Mesendoderm (in vitro differentiated cells): ENCODE measurements around the gene CMTM5.

Source experiments
- DNase-seq: peaks from one replicate; pipeline ENCODE4 v3.0.0; 2013
- H2AK5ac ChIP-seq: 2 replicates; pipeline ENCODE4 v1.6.1; 2013; ENCODE audit warnings: low read length, inconsistent platforms
- H2BK120ac ChIP-seq: 2 replicates; pipeline ENCODE4 v1.6.1; 2013; ENCODE audit warnings: low read depth, mild to moderate bottlenecking, low read length, moderate library complexity, mixed read lengths
- H2BK15ac ChIP-seq: replicated peaks from 2 replicates; pipeline ENCODE4 v1.6.1; 2013; ENCODE audit warnings: low read depth, mild to moderate bottlenecking, moderate library complexity
- H2BK5ac ChIP-seq: 2 replicates; pipeline ENCODE4 v1.6.1; 2013; ENCODE audit warnings: low read length, inconsistent platforms
- H3K18ac ChIP-seq: 2 replicates; pipeline ENCODE4 v1.6.1; 2013; ENCODE audit warnings: mild to moderate bottlenecking, low read length, mixed read lengths
- H3K23ac ChIP-seq: one replicate; pipeline ENCODE4 v1.6.1; 2013; ENCODE audit warnings: low read length
- H3K27ac ChIP-seq: 2 replicates; pipeline ENCODE4 v1.5.1; 2013; ENCODE audit warnings: low read depth, mild to moderate bottlenecking, inconsistent platforms, low read length, moderate library complexity
- H3K27me3 ChIP-seq: 2 replicates; pipeline ENCODE4 v1.6.1; 2013; ENCODE audit warnings: low read length, control low read depth, mild to moderate bottlenecking, inconsistent platforms; ENCODE audit not compliant: insufficient read depth, poor library complexity
- H3K36me3 ChIP-seq: 2 replicates; pipeline ENCODE4 v1.6.1; 2013; ENCODE audit warnings: low read length, inconsistent platforms; ENCODE audit not compliant: control insufficient read depth, insufficient read depth
- H3K4ac ChIP-seq: one replicate; pipeline ENCODE4 v1.6.1; 2013; ENCODE audit warnings: low read depth, mild to moderate bottlenecking, low read length, moderate library complexity
- H3K4me1 ChIP-seq: 2 replicates; pipeline ENCODE4 v1.6.1; 2013; ENCODE audit warnings: low read depth, low read length, inconsistent platforms; ENCODE audit not compliant: control insufficient read depth
- H3K4me2 ChIP-seq: 2 replicates; pipeline ENCODE4 v1.6.1; 2013; ENCODE audit warnings: low read length
- H3K4me3 ChIP-seq: 2 replicates; pipeline ENCODE4 v1.5.1; 2013; ENCODE audit warnings: mild to moderate bottlenecking, low read length
- H3K56ac ChIP-seq: one replicate; pipeline ENCODE4 v1.6.1; 2013; ENCODE audit warnings: low read length
- H3K79me1 ChIP-seq: 2 replicates; pipeline ENCODE4 v1.6.1; 2013; ENCODE audit warnings: low read length, inconsistent platforms
- H3K79me2 ChIP-seq: 2 replicates; pipeline ENCODE4 v1.6.1; 2013; ENCODE audit warnings: mild to moderate bottlenecking, low read length; ENCODE audit not compliant: control insufficient read depth, insufficient read depth
- H3K9ac ChIP-seq: 2 replicates; pipeline ENCODE4 v1.6.1; 2013; ENCODE audit warnings: low read length, inconsistent platforms
- H4K5ac ChIP-seq: one replicate; pipeline ENCODE4 v1.6.1; 2013; ENCODE audit warnings: low read length
- H4K8ac ChIP-seq: one replicate; pipeline ENCODE4 v1.6.1; 2013; ENCODE audit warnings: low read depth, mild to moderate bottlenecking, control low read depth, low read length, moderate library complexity
- WGBS: extraction: QIAGEN DNeasy Blood & Tissue Kit; methylation state at CpG from one replicate; pipeline ENCODE4 v1.1.7; 2013; ENCODE audit warnings: low lambda C conversion rate, missing lambda C conversion rate; ENCODE audit not compliant: insufficient coverage; ENCODE audit errors: extremely low coverage; 5-methylcytosine and 5-hydroxymethylcytosine counted together

CMTM5 gene

GRCh38 chr14:23364164-23365035 is 12.4 kb upstream of the CMTM5 start:
- Histone ChIP-seq H2AK5ac (peak overlapping the region; percentile 50), H3K27ac (peak overlapping the region; percentile 92), H3K23ac (peak overlapping the region; percentile 97), H3K9ac (peak overlapping the region; percentile 97), H3K4me2 (peak overlapping the region; percentile 92), H3K79me2 (peaks cover 2% of the 10 kb centered on the region), H3K4ac (peak overlapping the region; percentile 98), H3K4me3 (peak overlapping the region; percentile 80), H2BK5ac (peak overlapping the region; percentile 57), H2BK15ac (no peak overlapping the region), H3K36me3 (no peaks in the 10 kb centered on the region), H4K5ac (peak overlapping the region; percentile 72), H3K18ac (peak overlapping the region; percentile 98), H3K27me3 (no peaks in the 10 kb centered on the region), H3K4me1 (peaks cover 5% of the 10 kb centered on the region), H2BK120ac (no peak overlapping the region), H4K8ac (no peak overlapping the region), H3K56ac (peak overlapping the region; percentile 97), H3K79me1 (peaks cover 11% of the 10 kb centered on the region)
- no CpG with 5 or more reads among the region's 21 CpGs for WGBS
- DNase-seq: peak; percentile 90

- peak within 1 kb of the TSS; percentile 97 for H3K9ac ChIP-seq
- peak within 1 kb of the TSS; percentile 72 for H4K5ac ChIP-seq
- H3K79me1 ChIP-seq: peaks cover 11% of the 10 kb centered on the region
- H4K8ac ChIP-seq: peak within 1 kb of the TSS; percentile 91
- peak within 1 kb of the TSS; percentile 97 for H3K56ac ChIP-seq
- peak within 1 kb of the TSS; percentile 47 for H2BK120ac ChIP-seq
- H3K4ac ChIP-seq: peak within 1 kb of the TSS; percentile 98
- H3K27ac ChIP-seq: peak within 1 kb of the TSS; percentile 92
- peak; percentile 61 for DNase-seq
- H3K36me3 ChIP-seq: no peaks in the 10 kb centered on the region
- WGBS: no CpG with 5 or more reads among the region's 74 CpGs
- peak within 1 kb of the TSS; percentile 86 for H2BK5ac ChIP-seq
- H3K4me3 ChIP-seq: peak within 1 kb of the TSS; percentile 80
- H2BK15ac ChIP-seq: no peak within 1 kb of the TSS
- peak within 1 kb of the TSS; percentile 98 for H3K18ac ChIP-seq
- H3K4me2 ChIP-seq: peak within 1 kb of the TSS; percentile 92
- H3K23ac ChIP-seq: peak within 1 kb of the TSS; percentile 97
- no peaks in the 10 kb centered on the region for H3K27me3 ChIP-seq
- H3K79me2 ChIP-seq: peaks cover 2% of the 10 kb centered on the region
- peak within 1 kb of the TSS; percentile 50 for H2AK5ac ChIP-seq
- H3K4me1 ChIP-seq: peaks cover 5% of the 10 kb centered on the region
These were observed 11.7 kb upstream of the CMTM5 start, which contains the start of gene EFS for GRCh38 chr14:23365036-23365731. Gene EFS (minus strand): TSS chr14:23365172. CDS start chr14:23365025, 147 bp downstream.

- Histone ChIP-seq H2BK120ac (peak overlapping the region; percentile 33), H2AK5ac (no peak overlapping the region), H3K9ac (peak overlapping the region; percentile 97), H4K5ac (peak overlapping the region; percentile 40), H3K4me1 (peaks cover 5% of the 10 kb centered on the region), H3K18ac (peak overlapping the region; percentile 98), H2BK15ac (no peak overlapping the region), H3K27ac (peak overlapping the region; percentile 92), H3K4ac (peak overlapping the region; percentile 98), H3K36me3 (no peaks in the 10 kb centered on the region), H3K79me1 (peaks cover 11% of the 10 kb centered on the region), H3K23ac (peak overlapping the region; percentile 97), H3K4me2 (peak overlapping the region; percentile 92), H3K27me3 (no peaks in the 10 kb centered on the region), H3K56ac (peak overlapping the region; percentile 97), H4K8ac (peak overlapping the region; percentile 91), H3K4me3 (peak overlapping the region; percentile 80), H2BK5ac (peak overlapping the region; percentile 86), H3K79me2 (peaks cover 2% of the 10 kb centered on the region)
- DNase-seq: peak; percentile 97
- WGBS: no CpG with 5 or more reads among the region's 51 CpGs
These were observed 11.0 kb upstream of the CMTM5 start for GRCh38 chr14:23365732-23366425.

- Histone ChIP-seq H3K23ac (no peak overlapping the region), H3K4me2 (peak overlapping the region; percentile 55), H3K4me1 (peaks cover 5% of the 10 kb centered on the region), H2AK5ac (no peak overlapping the region), H3K18ac (peak overlapping the region; percentile 71), H3K79me2 (peaks cover 2% of the 10 kb centered on the region), H3K4me3 (no peak overlapping the region), H3K36me3 (no peaks in the 10 kb centered on the region), H4K8ac (no peak overlapping the region), H3K27ac (peak overlapping the region; percentile 90), H2BK5ac (peak overlapping the region; percentile 71), H3K56ac (peak overlapping the region; percentile 93), H3K9ac (peak overlapping the region; percentile 87), H3K79me1 (peaks cover 11% of the 10 kb centered on the region), H2BK120ac (no peak overlapping the region), H3K27me3 (no peaks in the 10 kb centered on the region), H4K5ac (no peak overlapping the region), H3K4ac (peak overlapping the region; percentile 39), H2BK15ac (no peak overlapping the region)
- DNase-seq: peak; percentile 94
- no CpG with 5 or more reads among the region's 34 CpGs for WGBS
These were observed 10.4 kb upstream of the CMTM5 start for GRCh38 chr14:23366426-23366921.

GRCh38 chr14:23370221-23370620 is 6.6 kb upstream of the CMTM5 start:
- no peaks in the 10 kb centered on the region for H3K27me3 ChIP-seq
- WGBS: no CpG with 5 or more reads among the region's 1 CpG
- no peaks in the 10 kb centered on the region for H3K36me3 ChIP-seq
- H4K5ac ChIP-seq: no peak overlapping the region
- no peak overlapping the region for H3K4ac ChIP-seq
- peaks cover 2% of the 10 kb centered on the region for H3K4me1 ChIP-seq
- H3K4me3 ChIP-seq: no peak overlapping the region
- DNase-seq: no peak
- no peaks in the 10 kb centered on the region for H3K79me1 ChIP-seq
- no peak overlapping the region for H3K18ac ChIP-seq
- no peak overlapping the region for H3K4me2 ChIP-seq
- H3K27ac ChIP-seq: no peak overlapping the region
- no peak overlapping the region for H3K23ac ChIP-seq
- H2AK5ac ChIP-seq: no peak overlapping the region
- no peak overlapping the region for H2BK15ac ChIP-seq
- no peaks in the 10 kb centered on the region for H3K79me2 ChIP-seq
- no peak overlapping the region for H4K8ac ChIP-seq
- H3K9ac ChIP-seq: no peak overlapping the region
- H2BK5ac ChIP-seq: no peak overlapping the region
- H3K56ac ChIP-seq: no peak overlapping the region
- H2BK120ac ChIP-seq: no peak overlapping the region
